ENCODE measurements around the gene DOK7.

Gene DOK7

GRCh38 chr4:3433138-3433869, 29.8 kb upstream of the DOK7 start:
- no peak for TF ChIP-seq FOXP2 (optimal IDR thresholded peaks at IDR 0.05; ENCODE audit: borderline replicate concordance, extremely low read depth, extremely low read length, insufficient read depth)
- TF ChIP-seq, protein P1, sequence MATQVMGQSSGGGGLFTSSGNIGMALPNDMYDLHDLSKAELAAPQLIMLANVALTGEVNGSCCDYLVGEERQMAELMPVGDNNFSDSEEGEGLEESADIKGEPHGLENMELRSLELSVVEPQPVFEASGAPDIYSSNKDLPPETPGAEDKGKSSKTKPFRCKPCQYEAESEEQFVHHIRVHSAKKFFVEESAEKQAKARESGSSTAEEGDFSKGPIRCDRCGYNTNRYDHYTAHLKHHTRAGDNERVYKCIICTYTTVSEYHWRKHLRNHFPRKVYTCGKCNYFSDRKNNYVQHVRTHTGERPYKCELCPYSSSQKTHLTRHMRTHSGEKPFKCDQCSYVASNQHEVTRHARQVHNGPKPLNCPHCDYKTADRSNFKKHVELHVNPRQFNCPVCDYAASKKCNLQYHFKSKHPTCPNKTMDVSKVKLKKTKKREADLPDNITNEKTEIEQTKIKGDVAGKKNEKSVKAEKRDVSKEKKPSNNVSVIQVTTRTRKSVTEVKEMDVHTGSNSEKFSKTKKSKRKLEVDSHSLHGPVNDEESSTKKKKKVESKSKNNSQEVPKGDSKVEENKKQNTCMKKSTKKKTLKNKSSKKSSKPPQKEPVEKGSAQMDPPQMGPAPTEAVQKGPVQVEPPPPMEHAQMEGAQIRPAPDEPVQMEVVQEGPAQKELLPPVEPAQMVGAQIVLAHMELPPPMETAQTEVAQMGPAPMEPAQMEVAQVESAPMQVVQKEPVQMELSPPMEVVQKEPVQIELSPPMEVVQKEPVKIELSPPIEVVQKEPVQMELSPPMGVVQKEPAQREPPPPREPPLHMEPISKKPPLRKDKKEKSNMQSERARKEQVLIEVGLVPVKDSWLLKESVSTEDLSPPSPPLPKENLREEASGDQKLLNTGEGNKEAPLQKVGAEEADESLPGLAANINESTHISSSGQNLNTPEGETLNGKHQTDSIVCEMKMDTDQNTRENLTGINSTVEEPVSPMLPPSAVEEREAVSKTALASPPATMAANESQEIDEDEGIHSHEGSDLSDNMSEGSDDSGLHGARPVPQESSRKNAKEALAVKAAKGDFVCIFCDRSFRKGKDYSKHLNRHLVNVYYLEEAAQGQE (IDR thresholded peaks at IDR 0.05; ENCODE audit: insufficient read depth in 1 of 2, low read depth in 2 of 2, low read length in 2 of 2) = no peak
- no peak for TF ChIP-seq POLR2AphosphoS5 (IDR thresholded peaks at IDR 0.05; ENCODE audit: low read depth, low read length)
- no peak for TF ChIP-seq SIN3A (IDR thresholded peaks at IDR 0.05; ENCODE audit: borderline replicate concordance, insufficient read depth, low read length)
- no peak for TF ChIP-seq TAF1 (IDR thresholded peaks at IDR 0.05; ENCODE audit: borderline replicate concordance, insufficient read depth, low read length)

DNA sequence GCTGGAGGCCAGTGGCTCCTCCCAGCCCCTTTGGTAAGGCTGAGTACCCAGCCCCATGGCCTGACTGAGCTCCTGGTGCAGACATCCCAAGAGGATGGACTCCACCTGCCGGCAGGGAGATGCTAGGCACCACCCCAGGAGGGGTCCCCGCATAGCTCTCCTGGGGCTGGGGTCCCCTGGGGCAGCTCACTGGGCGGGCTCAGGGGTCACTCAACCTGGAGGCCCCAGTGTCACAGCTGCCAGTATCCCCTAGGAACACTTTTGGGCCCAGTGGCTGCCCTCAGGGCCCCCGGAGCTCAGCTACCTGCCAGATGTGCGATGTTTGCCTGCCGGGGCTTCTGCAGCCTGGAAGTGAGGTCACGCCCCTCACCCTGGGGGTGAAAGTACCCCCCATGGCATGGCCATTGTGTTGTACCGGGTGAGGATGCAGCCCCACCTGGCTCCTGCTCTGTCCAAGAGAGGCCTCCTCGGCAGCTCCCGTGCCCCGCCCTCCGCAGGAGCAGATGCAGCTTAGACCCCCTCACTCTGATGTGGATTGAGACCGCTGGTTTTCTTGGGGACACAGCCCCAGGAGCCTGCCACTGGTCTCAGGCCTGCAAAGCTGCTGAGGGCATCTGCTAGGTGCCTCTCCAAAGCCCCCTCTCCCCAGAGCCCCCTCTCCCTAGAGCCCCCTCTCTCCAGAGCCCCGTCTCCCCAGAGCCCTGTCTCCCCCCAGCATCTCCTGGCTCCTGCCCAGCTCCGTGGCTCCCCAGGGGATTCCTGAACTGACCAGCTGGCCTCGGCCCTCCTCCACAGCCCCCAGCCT, 28.0 kb upstream of the DOK7 start:
- TF ChIP-seq SIN3A (IDR thresholded peaks at IDR 0.05; ENCODE audit: borderline replicate concordance, insufficient read depth, low read length) (no peak), TAF1 (IDR thresholded peaks at IDR 0.05; ENCODE audit: borderline replicate concordance, insufficient read depth, low read length) (no peak), FOXP2 (optimal IDR thresholded peaks at IDR 0.05; ENCODE audit: borderline replicate concordance, extremely low read depth, extremely low read length, insufficient read depth) (no peak), POLR2AphosphoS5 (IDR thresholded peaks at IDR 0.05; ENCODE audit: low read depth, low read length) (no peak)
- TF ChIP-seq, protein P1 (IDR thresholded peaks at IDR 0.05; ENCODE audit: insufficient read depth in 1 of 2, low read depth in 2 of 2, low read length in 2 of 2) = no peak

GRCh38 chr4:3435686-3435956, 27.5 kb upstream of the DOK7 start:
- TF ChIP-seq TAF1 (IDR thresholded peaks at IDR 0.05; ENCODE audit: borderline replicate concordance, insufficient read depth, low read length) = no peak
- TF ChIP-seq SIN3A (IDR thresholded peaks at IDR 0.05; ENCODE audit: borderline replicate concordance, insufficient read depth, low read length) = no peak
- TF ChIP-seq, protein P1 (IDR thresholded peaks at IDR 0.05; ENCODE audit: insufficient read depth in 1 of 2, low read depth in 2 of 2, low read length in 2 of 2) = no peak
- no peak for TF ChIP-seq POLR2AphosphoS5 (IDR thresholded peaks at IDR 0.05; ENCODE audit: low read depth, low read length)
- TF ChIP-seq FOXP2 (optimal IDR thresholded peaks at IDR 0.05; ENCODE audit: borderline replicate concordance, extremely low read depth, extremely low read length, insufficient read depth) = no peak

DNA sequence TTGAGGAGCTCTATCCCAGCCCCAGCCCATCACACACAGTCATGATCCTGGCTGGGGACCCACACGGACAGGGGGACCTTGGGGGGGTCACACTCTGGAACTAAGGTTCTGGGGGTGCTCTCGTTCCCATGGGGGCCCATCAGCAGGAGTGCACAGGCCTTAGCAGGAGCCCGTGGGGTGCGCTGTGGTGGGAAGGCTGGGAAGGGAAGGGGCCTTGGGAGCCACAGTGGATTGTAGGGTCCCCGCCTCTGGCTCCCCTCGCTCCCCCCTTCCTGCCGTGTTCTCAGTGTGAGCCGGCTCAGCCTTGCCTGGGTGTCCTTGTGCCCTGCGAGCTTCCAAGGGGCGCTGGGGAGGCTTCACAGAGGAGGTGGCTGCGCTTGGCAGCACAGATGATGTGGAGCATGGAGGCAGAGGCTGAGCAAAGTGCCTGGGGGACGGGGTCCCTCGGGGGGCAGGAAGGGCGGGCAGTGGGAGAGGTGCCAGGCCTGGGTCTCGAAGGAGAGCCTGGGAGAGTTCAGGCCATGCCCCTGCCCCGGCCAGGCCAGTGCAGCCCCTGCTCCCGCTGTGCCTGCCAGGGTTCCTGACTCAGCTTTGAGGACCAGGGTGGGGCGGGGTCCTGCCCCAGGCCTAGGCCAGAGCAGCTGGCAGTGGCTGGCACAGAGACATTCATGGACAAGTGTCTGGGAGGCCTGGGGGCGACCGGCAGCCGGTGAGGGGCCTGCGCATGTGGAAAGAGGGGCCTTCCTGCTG, 26.9 kb upstream of the DOK7 start:
- no peak for TF ChIP-seq FOXP2 (optimal IDR thresholded peaks at IDR 0.05; ENCODE audit: borderline replicate concordance, extremely low read depth, extremely low read length, insufficient read depth)
- TF ChIP-seq TAF1 (IDR thresholded peaks at IDR 0.05; ENCODE audit: borderline replicate concordance, insufficient read depth, low read length) = no peak
- no peak for TF ChIP-seq SIN3A (IDR thresholded peaks at IDR 0.05; ENCODE audit: borderline replicate concordance, insufficient read depth, low read length)
- no peak for TF ChIP-seq POLR2AphosphoS5 (IDR thresholded peaks at IDR 0.05; ENCODE audit: low read depth, low read length)
- TF ChIP-seq, protein P1 (IDR thresholded peaks at IDR 0.05; ENCODE audit: insufficient read depth in 1 of 2, low read depth in 2 of 2, low read length in 2 of 2) = no peak
